GM23338 (cell line): ENCODE results near the gene TANGO2. TPM values are rescaled to one million over a fixed set of nuclear protein-coding genes. Genes with fewer than 3 reads are reported as not detected.
A peak's percentile ranks its signal among the peaks of the same experiment; 100 is the strongest.

ENCODE experiments used
- ATAC-seq: fragments of 200-7000 bp; cut with Tn5 transposase; 3 replicates; pipeline ENCODE4 v1.9.1; 2020
- DNase-seq: peaks from one replicate; pipeline ENCODE4 v3.0.0-alpha.2; 2015; ENCODE audit warnings: low spot score
- H2AFZ ChIP-seq: fragments of 200-600 bp; sonication (generic); 2 replicates; pipeline ENCODE4 v1.8.0; 2016; ENCODE audit warnings: antibody characterized with exemption, mild to moderate bottlenecking, moderate library complexity
- H3F3A ChIP-seq: fragments of 200-600 bp; sonication (generic); replicated peaks from 2 replicates; pipeline ENCODE4 v1.8.0; 2017; ENCODE audit warnings: antibody characterized with exemption, mixed run types, low read depth
- H3K27ac ChIP-seq: fragments of 200-600 bp; sonication (generic); 2 replicates; pipeline ENCODE4 v1.6.1; 2016; ENCODE audit warnings: low read depth
- H3K27me3 ChIP-seq: fragments of 200-600 bp; sonication (generic); 2 replicates; pipeline ENCODE4 v1.8.0; 2016; ENCODE audit warnings: mild to moderate bottlenecking, mixed run types, moderate library complexity; ENCODE audit not compliant: insufficient read depth
- H3K36me3 ChIP-seq: fragments of 200-600 bp; sonication (generic); 2 replicates; pipeline ENCODE4 v1.8.0; 2016; ENCODE audit warnings: mild to moderate bottlenecking; ENCODE audit not compliant: insufficient read depth
- H3K4me1 ChIP-seq: fragments of 200-600 bp; sonication (generic); 2 replicates; pipeline ENCODE4 v1.8.0; 2016; ENCODE audit warnings: mild to moderate bottlenecking, moderate library complexity; ENCODE audit not compliant: insufficient read depth
- H3K4me2 ChIP-seq: fragments of 200-600 bp; sonication (generic); 2 replicates; pipeline ENCODE4 v1.7.1; 2017; ENCODE audit warnings: mixed run types
- H3K4me3 ChIP-seq: fragments of 200-600 bp; sonication (generic); 2 replicates; pipeline ENCODE4 v1.6.1; 2016; ENCODE audit warnings: mixed run types
- H3K79me2 ChIP-seq: fragments of 200-600 bp; sonication (generic); replicated peaks from 2 replicates; pipeline ENCODE4 v1.8.0; 2017; ENCODE audit warnings: mild to moderate bottlenecking; ENCODE audit not compliant: insufficient read depth
- H3K9me2 ChIP-seq: fragments of 200-600 bp; sonication (generic); 2 replicates; pipeline ENCODE4 v1.8.0; 2017; ENCODE audit not compliant: insufficient read depth
- H4K20me1 ChIP-seq: fragments of 200-600 bp; sonication (generic); replicated peaks from 2 replicates; pipeline ENCODE4 v1.8.0; 2017; ENCODE audit warnings: mild to moderate bottlenecking; ENCODE audit not compliant: insufficient read depth
- H3K27ac Mint-ChIP-seq: 2 replicates; pipeline ENCODE4 v1.8.0; 2020; ENCODE audit warnings: inconsistent platforms, mild to moderate bottlenecking, moderate library complexity, mixed read lengths
- H3K27me3 Mint-ChIP-seq: 3 replicates; pipeline ENCODE4 v1.8.0; 2022; ENCODE audit warnings: low read depth, mild to moderate bottlenecking, moderate library complexity, mixed read lengths, inconsistent platforms; ENCODE audit not compliant: insufficient read depth, poor library complexity
- H3K36me3 Mint-ChIP-seq: 3 replicates; pipeline ENCODE4 v1.8.0; 2021; ENCODE audit warnings: low read depth, mild to moderate bottlenecking, inconsistent platforms, moderate library complexity, mixed read lengths
- H3K4me1 Mint-ChIP-seq: 3 replicates; pipeline ENCODE4 v1.8.0; 2020; ENCODE audit warnings: mild to moderate bottlenecking, inconsistent platforms, mixed read lengths
- H3K4me3 Mint-ChIP-seq: 3 replicates; pipeline ENCODE4 v1.8.0; 2021; ENCODE audit warnings: moderate library complexity, mild to moderate bottlenecking, inconsistent platforms, mixed read lengths
- H3K9me3 Mint-ChIP-seq: 3 replicates; pipeline ENCODE4 v1.8.0; 2020; ENCODE audit warnings: moderate library complexity, mild to moderate bottlenecking, inconsistent platforms, mixed read lengths
- CREB1 ChIP-seq: fragments of 250-450 bp; sonication (Bioruptor Pico); IDR thresholded peaks from 2 replicates; pipeline ENCODE4 v1.5.0; 2020; ENCODE audit warnings: low read depth, mild to moderate bottlenecking, moderate library complexity
- EZH2 ChIP-seq: fragments of 200-600 bp; sonication (generic); IDR thresholded peaks from one replicate; pipeline ENCODE4 v1.8.0; 2017; ENCODE audit warnings: antibody characterized with exemption, mild to moderate bottlenecking, low read depth; ENCODE audit not compliant: unreplicated experiment
- EZH2phosphoT487 ChIP-seq: fragments of 200-600 bp; sonication (generic); IDR thresholded peaks from one replicate; pipeline ENCODE4 v1.8.1; 2018; ENCODE audit warnings: antibody characterized with exemption; ENCODE audit not compliant: unreplicated experiment
- JUNB ChIP-seq: IDR thresholded peaks from one replicate; pipeline ENCODE4 v1.6.1; 2016; ENCODE audit warnings: antibody characterized with exemption; ENCODE audit not compliant: unreplicated experiment
- NANOG ChIP-seq: IDR thresholded peaks from 2 replicates; pipeline ENCODE4 v1.6.1; 2016; ENCODE audit warnings: antibody characterized with exemption, borderline replicate concordance
- POLR2AphosphoS5 ChIP-seq: IDR thresholded peaks from 2 replicates; pipeline ENCODE4 v1.6.1; 2016; ENCODE audit warnings: antibody characterized with exemption, low read depth
- REST ChIP-seq: IDR thresholded peaks from one replicate; pipeline ENCODE4 v1.6.1; 2018; ENCODE audit warnings: antibody characterized with exemption; ENCODE audit not compliant: unreplicated experiment
- ZNF114 ChIP-seq: fragments of 250-450 bp; sonication (Bioruptor Pico); IDR thresholded peaks from 2 replicates; pipeline ENCODE4 v1.5.0; 2020; ENCODE audit warnings: mild to moderate bottlenecking, moderate library complexity
- ZNF331 ChIP-seq: fragments of 250-450 bp; sonication (Bioruptor Pico); IDR thresholded peaks from 2 replicates; pipeline ENCODE4 v1.5.0; 2020; ENCODE audit warnings: low read depth, mild to moderate bottlenecking, moderate library complexity
- ZNF462 ChIP-seq: fragments of 250-450 bp; sonication (Bioruptor Pico); IDR thresholded peaks from 2 replicates; pipeline ENCODE4 v1.5.0; 2020; ENCODE audit warnings: mild to moderate bottlenecking, moderate library complexity
- polyA plus RNA-seq: library from polyadenylated mRNA; unstranded; fragments of >200 nt; fragmentation: Nextera tagmentation; extraction: Ambion mirVana; gene quantifications from 2 replicates; pipeline ENCODE4 v1.2.1, GENCODE V29; 2016
- total RNA-seq: library from RNA; depleted of rRNA; stranded (reverse); fragments of >200 nt; shearing (Covaris generic); gene quantifications from 2 replicates; pipeline ENCODE4 v1.2.3, GENCODE V29; 2014

The TANGO2 gene
- total and polyA plus RNA-seq, 2 experiments from 2014 or later: 6.9 to 15.0 TPM

GRCh38 chr22:19974268-19974861 lies 46.5 kb upstream of the TANGO2 start:
- H3K79me2 ChIP-seq: no peaks in the 10 kb centered on the region
- H3K27ac Mint-ChIP-seq: peak overlapping the region; percentile 90
- peaks cover 24% of the 10 kb centered on the region for H3K36me3 Mint-ChIP-seq
- DNase-seq: peak; percentile 97
- no peaks in the 10 kb centered on the region for H3K27me3 ChIP-seq
- peak overlapping the region; percentile 69; the same call in 1 of the 2 replicates for H3K27ac ChIP-seq
- H3K4me1 Mint-ChIP-seq: peaks cover 17% of the 10 kb centered on the region
- no peak overlapping the region for H2AFZ ChIP-seq
- 0 out of 2 replicates have a peak, but pooled peaks cover 4% of the 10 kb centered on the region for H3K36me3 ChIP-seq
- no peaks in the 10 kb centered on the region; the same call in 1 of the 2 replicates for H4K20me1 ChIP-seq
- H3F3A ChIP-seq: 0 out of 2 replicates have a peak, but pooled peaks cover 3% of the 10 kb centered on the region
- peaks cover 4% of the 10 kb centered on the region for H3K27me3 Mint-ChIP-seq
- H3K9me2 ChIP-seq: no peaks in the 10 kb centered on the region
- no peaks in the 10 kb centered on the region for H3K9me3 Mint-ChIP-seq
- H3K4me2 ChIP-seq: peak overlapping the region; percentile 33; the same call in 1 of the 2 replicates
- no peak overlapping the region for H3K4me3 ChIP-seq
- peak; percentile 86 for ATAC-seq
- TF ChIP-seq POLR2AphosphoS5 (no peak), CREB1 (CRISPR knock-in tag) (0 out of 2 replicates have a peak, but pooled peaks have one; percentile 8)
- H3K4me1 ChIP-seq: peaks cover 10% of the 10 kb centered on the region
- H3K4me3 Mint-ChIP-seq: no peak overlapping the region

DNA sequence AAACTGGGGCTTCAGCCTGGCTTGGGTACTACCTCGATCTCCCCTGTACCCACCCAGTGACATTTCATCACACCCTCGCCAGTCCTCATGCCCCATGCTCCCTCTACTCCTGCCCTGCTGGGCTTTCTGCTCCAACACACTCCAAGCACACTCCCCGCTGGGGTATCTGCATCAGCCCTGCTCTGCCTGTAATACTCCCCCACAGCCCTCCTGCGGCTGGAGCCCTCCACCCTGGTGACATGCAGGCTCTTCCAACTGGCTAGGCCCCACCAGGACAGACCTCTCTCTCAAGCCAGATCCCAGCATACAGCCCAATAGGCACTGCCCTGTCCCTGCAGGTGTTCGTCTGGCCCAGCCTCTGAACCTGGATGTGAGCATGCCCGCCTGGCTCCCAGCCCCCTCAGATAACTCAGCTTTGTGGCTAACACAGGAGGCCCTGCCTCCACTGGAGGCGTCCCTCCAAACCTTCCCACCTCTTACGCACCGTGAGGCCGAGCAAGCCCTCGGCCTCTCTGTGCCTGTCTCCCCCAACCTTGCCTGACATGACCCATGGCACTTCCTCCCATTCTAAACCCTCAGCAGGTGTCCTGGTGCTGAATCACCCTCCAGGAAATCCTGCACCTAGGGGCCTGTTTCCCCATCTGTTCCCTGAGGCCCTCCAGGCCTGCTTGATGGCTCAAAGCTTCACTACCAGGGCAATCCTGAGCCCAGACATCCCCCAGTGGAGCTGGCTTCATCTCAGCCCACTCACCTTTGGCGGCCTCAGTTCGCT lies 45.8 kb upstream of the TANGO2 start:
- Mint-ChIP-seq H3K27ac (peak overlapping the region; percentile 90), H3K36me3 (peaks cover 25% of the 10 kb centered on the region), H3K4me1 (peaks cover 17% of the 10 kb centered on the region), H3K9me3 (no peaks in the 10 kb centered on the region), H3K27me3 (peaks cover 3% of the 10 kb centered on the region), H3K4me3 (peak overlapping the region; percentile 28; the same call in 2 of the 3 replicates)
- H3K4me1 ChIP-seq: peaks cover 10% of the 10 kb centered on the region
- no peaks in the 10 kb centered on the region for H3K79me2 ChIP-seq
- H3K4me2 ChIP-seq: peak overlapping the region; percentile 33; the same call in 1 of the 2 replicates
- H3K27me3 ChIP-seq: no peaks in the 10 kb centered on the region
- H4K20me1 ChIP-seq: no peaks in the 10 kb centered on the region; the same call in 1 of the 2 replicates
- peak overlapping the region; percentile 69; the same call in 1 of the 2 replicates for H3K27ac ChIP-seq
- DNase-seq (peak; percentile 32), ATAC-seq (peak; percentile 12)
- 0 out of 2 replicates have a peak, but pooled peaks cover 4% of the 10 kb centered on the region for H3K36me3 ChIP-seq
- H3K4me3 ChIP-seq: no peak overlapping the region
- H2AFZ ChIP-seq: no peak overlapping the region
- 0 out of 2 replicates have a peak, but pooled peaks cover 3% of the 10 kb centered on the region for H3F3A ChIP-seq
- no peaks in the 10 kb centered on the region for H3K9me2 ChIP-seq
- TF ChIP-seq REST (no peak), JUNB (no peak), ZNF462 (CRISPR knock-in tag) (no peak), EZH2 (no peak), POLR2AphosphoS5 (no peak), CREB1 (CRISPR knock-in tag) (no peak), ZNF331 (CRISPR knock-in tag) (no peak), ZNF114 (CRISPR knock-in tag) (no peak), NANOG (no peak), EZH2phosphoT487 (no peak)
